HCT116 (cell line): ENCODE data around the gene PPWD1. TPM values are rescaled to one million over a fixed set of nuclear protein-coding genes. Genes with fewer than 3 reads are reported as not detected.

ENCODE experiments used
- ATAC-seq: fragments of 200-7000 bp; cut with Tn5 transposase; 2 replicates; pipeline ENCODE4 v1.9.1; 2020; ENCODE audit warnings: mild to moderate bottlenecking, moderate library complexity
- BruUV-seq: library from RNA; stranded (reverse); fragments of 400-500 nt; replicated peaks from 2 replicates; lab custom pipeline; 2021; lab: Mats Ljungman, UMichigan
- CTCF ChIA-PET: fragments of 300-600 bp; sonication (Branson Sonifier 250); formaldehyde crosslinking; loops from one replicate; lab custom pipeline; 2021; ENCODE audit warnings: antibody characterized with exemption; lab: Charles Lee
- POLR2A ChIA-PET: fragments of 300-600, 350-600 bp; sonication (Branson Sonifier 250); formaldehyde crosslinking; loops from one replicate; lab custom pipeline; 2021; ENCODE audit warnings: antibody characterized with exemption; lab: Charles Lee
- RAD21 ChIA-PET, 2 experiments: fragments of 300-600 bp; sonication (Branson Sonifier 250); formaldehyde crosslinking; loops; one replicate each; lab custom pipeline; 2023; ENCODE audit warnings: low total read pairs in 2 of 2; ENCODE audit not compliant: uncharacterized antibody in 2 of 2, unreplicated experiment in 2 of 2, low non-redundant PET in 1 of 2; lab: Charles Lee
- DNase-seq: peaks from one replicate; pipeline ENCODE4 v3.0.0-alpha.2; 2010; ENCODE audit warnings: low read depth, low spot score
- H2AFZ ChIP-seq: fragments of 200-600 bp; shearing (Covaris generic), sonication (generic); 2 replicates; pipeline ENCODE4 v1.6.1; 2017; ENCODE audit warnings: low read depth, mixed run types, mixed read lengths, antibody characterized with exemption, low read length; ENCODE audit not compliant: poor library complexity, severe bottlenecking
- H3K27ac ChIP-seq: 2 replicates; pipeline ENCODE4 v1.5.1; 2012; ENCODE audit warnings: low read depth, low read length
- H3K27me3 ChIP-seq: fragments of 200-600 bp; sonication (generic); 2 replicates; pipeline ENCODE4 v1.6.1; 2016; ENCODE audit warnings: mixed run types, low read length, mixed read lengths; ENCODE audit not compliant: insufficient read depth
- H3K36me3 ChIP-seq, 2 experiments: fragments of 200-500 bp in 1 of 2; fragments of 200-600 bp in 1 of 2; sonication (Bioruptor generic) in 1 of 2; sonication (generic) in 1 of 2; 2 replicates each; pipeline versions ENCODE4 v1.5.1 to v1.6.1; 2014 to 2016; ENCODE audit warnings: low read length in 2 of 2, inconsistent platforms in 1 of 2, mixed read lengths in 1 of 2, mixed run types in 1 of 2; ENCODE audit not compliant: insufficient read depth in 2 of 2, control insufficient read depth in 1 of 2
- H3K4me1 ChIP-seq, 2 experiments: fragments of 200-600 bp in 1 of 2; sonication (generic) in 1 of 2; 2 replicates each; pipeline versions ENCODE4 v1.5.1 to v1.6.1; 2012 to 2017; ENCODE audit warnings: low read length in 2 of 2, inconsistent platforms in 1 of 2, mild to moderate bottlenecking in 1 of 2, mixed read lengths in 1 of 2, mixed run types in 1 of 2, moderate library complexity in 1 of 2; ENCODE audit not compliant: insufficient read depth in 2 of 2, control insufficient read depth in 1 of 2
- H3K4me2 ChIP-seq: fragments of 200-600 bp; sonication (generic); 2 replicates; pipeline ENCODE4 v1.6.1; 2017; ENCODE audit warnings: mixed run types, low read length, mixed read lengths
- H3K4me3 ChIP-seq, 2 experiments: fragments of 200-600 bp in 1 of 2; sonication (generic) in 1 of 2; replicated peaks in 1 of 2; 2 replicates each; pipeline ENCODE4 v1.5.1; 2011 to 2016; ENCODE audit warnings: low read length in 2 of 2, control low read depth in 1 of 2, low read depth in 1 of 2, mild to moderate bottlenecking in 1 of 2, mixed read lengths in 1 of 2, mixed run types in 1 of 2
- H3K79me2 ChIP-seq: fragments of 200-600 bp; sonication (generic); 2 replicates; pipeline ENCODE4 v1.6.1; 2017; ENCODE audit warnings: mild to moderate bottlenecking, mixed run types, low read length, moderate library complexity, mixed read lengths; ENCODE audit not compliant: insufficient read depth
- H3K9ac ChIP-seq: fragments of 200-600 bp; sonication (generic); 2 replicates; pipeline ENCODE4 v1.6.1; 2016; ENCODE audit warnings: low read length, mixed read lengths
- H3K9me2 ChIP-seq: fragments of 200-600 bp; sonication (generic), shearing (Covaris generic); 2 replicates; pipeline ENCODE4 v1.6.1; 2017; ENCODE audit warnings: mixed run types, mild to moderate bottlenecking, moderate library complexity; ENCODE audit not compliant: insufficient read depth
- H3K9me3 ChIP-seq, 2 experiments: fragments of 200-500 bp in 1 of 2; fragments of 200-600 bp in 1 of 2; sonication (Bioruptor generic) in 1 of 2; sonication (generic) in 1 of 2; 2 replicates each; pipeline ENCODE4 v1.6.1; 2014 to 2017; ENCODE audit warnings: low read length in 2 of 2, mixed read lengths in 2 of 2, inconsistent platforms in 1 of 2, low read depth in 1 of 2, mild to moderate bottlenecking in 1 of 2, mixed run types in 1 of 2, moderate library complexity in 1 of 2; ENCODE audit not compliant: control insufficient read depth in 1 of 2, insufficient read depth in 1 of 2
- H4K20me1 ChIP-seq: fragments of 200-600 bp; sonication (generic), shearing (Covaris generic); 2 replicates; pipeline ENCODE4 v1.6.1; 2017; ENCODE audit warnings: mixed run types, mild to moderate bottlenecking, moderate library complexity; ENCODE audit not compliant: insufficient read depth
- CBX3 ChIP-seq: IDR thresholded peaks from 2 replicates; pipeline ENCODE4 v1.6.1; 2012; ENCODE audit warnings: low read depth
- CEBPB ChIP-seq: IDR thresholded peaks from 2 replicates; pipeline ENCODE4 v1.6.1; 2012; ENCODE audit warnings: low read depth
- ELF1 ChIP-seq: IDR thresholded peaks from 2 replicates; pipeline ENCODE4 v1.6.1; 2012; ENCODE audit warnings: low read depth, borderline replicate concordance
- EZH2phosphoT487 ChIP-seq: fragments of 200-600 bp; IDR thresholded peaks from 2 replicates; pipeline ENCODE4 v1.6.1; 2018; ENCODE audit warnings: antibody characterized with exemption, borderline replicate concordance
- JUND ChIP-seq: IDR thresholded peaks from 2 replicates; pipeline ENCODE4 v1.6.1; 2012
- MAX ChIP-seq: IDR thresholded peaks from 2 replicates; pipeline ENCODE4 v1.6.1; 2012
- RAD21 ChIP-seq: IDR thresholded peaks from 2 replicates; pipeline ENCODE4 v1.6.1; 2012; ENCODE audit warnings: low read depth, mild to moderate bottlenecking
- SIN3A ChIP-seq: IDR thresholded peaks from 2 replicates; pipeline ENCODE4 v1.6.1; 2012; ENCODE audit warnings: low read depth
- SP1 ChIP-seq: IDR thresholded peaks from 2 replicates; pipeline ENCODE4 v1.6.1; 2012; ENCODE audit warnings: low read depth
- TCF7L2 ChIP-seq: IDR thresholded peaks from 2 replicates; pipeline ENCODE4 v1.7.0; 2011; ENCODE audit warnings: borderline replicate concordance, inconsistent platforms; ENCODE audit not compliant: insufficient read depth, insufficient read length; ENCODE audit errors: extremely low read depth
- ZBTB33 ChIP-seq: IDR thresholded peaks from 2 replicates; pipeline ENCODE4 v1.6.1; 2011; ENCODE audit warnings: mild to moderate bottlenecking, low read length, moderate library complexity; ENCODE audit not compliant: insufficient replicate concordance; ENCODE audit errors: extremely low read depth
- intact Hi-C: fragments of 100-400 bp; cut with micrococcal nuclease; formaldehyde crosslinking; loops from 2 replicates; pipeline ENCODE4 v1.10.0; 2022
- total RNA-seq: library from RNA; stranded (reverse); gene quantifications from one replicate; pipeline ENCODE4 v1.2.1, GENCODE V29; 2021; ENCODE audit not compliant: unreplicated experiment
- TF ChIP-seq, protein P1 (sequence below): IDR thresholded peaks from 2 replicates; pipeline ENCODE4 v1.6.1; 2012

Gene PPWD1
- total RNA-seq, 1 experiment from 2014 or later: 25.5 TPM

GRCh38 chr5:65612298-65612907 is 49.3 kb downstream of the PPWD1 start:
- intact Hi-C loops: no loop called here
- no peaks in the 10 kb centered on the region for H3K79me2 ChIP-seq

DNA sequence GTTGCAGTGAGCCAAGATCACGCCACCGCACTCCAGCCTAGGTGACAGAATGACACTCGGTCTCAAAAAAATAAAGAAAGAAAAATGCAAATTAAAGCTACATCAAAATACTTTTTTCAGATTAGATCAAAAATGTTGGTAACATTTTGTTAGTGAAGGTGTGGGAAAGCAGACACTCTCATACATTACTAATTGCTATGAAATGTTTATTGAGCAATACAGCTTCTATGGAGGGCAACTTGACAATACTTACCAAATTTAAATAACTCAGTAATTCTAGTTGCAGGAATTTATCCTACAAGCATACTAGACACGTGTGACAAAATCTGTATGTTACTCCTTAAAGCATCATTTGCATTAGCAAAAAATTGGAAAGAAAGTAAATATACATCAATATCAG is 56.9 kb downstream of the PPWD1 start:
- POLR2A ChIA-PET: no interaction called here
- DNase-seq (no peak), ATAC-seq (no peak)
- Histone ChIP-seq H3K4me1 (peaks cover 0 to 10% of the 10 kb centered on the region in 2 experiments; a peak in 2 of 4 replicates), H3K27me3 (no peaks in the 10 kb centered on the region), H3K9me2 (no peaks in the 10 kb centered on the region), H3K36me3 (no peaks in the 10 kb centered on the region), H4K20me1 (peaks cover 3% of the 10 kb centered on the region; the same call in 1 of the 2 replicates), H3K9ac (no peak overlapping the region), H3K4me3 (no peak overlapping the region), H3K27ac (no peak overlapping the region), H3K9me3 (no peaks in the 10 kb centered on the region), H3K4me2 (no peak overlapping the region), H2AFZ (no peak overlapping the region), H3K79me2 (peaks cover 18% of the 10 kb centered on the region)
- CTCF ChIA-PET: no interaction called here
- intact Hi-C loops: no loop called here
- RAD21 ChIA-PET: no interaction called here
- BruUV-seq: no TSS peak
- TF ChIP-seq MAX: no peak
- TF ChIP-seq ELF1: no peak
- no peak for TF ChIP-seq JUND
- TF ChIP-seq SP1: no peak
- TF ChIP-seq TCF7L2: no peak
- TF ChIP-seq EZH2phosphoT487: no peak
- TF ChIP-seq SIN3A: no peak
- no peak for TF ChIP-seq CEBPB
- no peak for TF ChIP-seq CBX3
- TF ChIP-seq, protein P1, sequence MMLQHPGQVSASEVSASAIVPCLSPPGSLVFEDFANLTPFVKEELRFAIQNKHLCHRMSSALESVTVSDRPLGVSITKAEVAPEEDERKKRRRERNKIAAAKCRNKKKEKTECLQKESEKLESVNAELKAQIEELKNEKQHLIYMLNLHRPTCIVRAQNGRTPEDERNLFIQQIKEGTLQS: no peak

More at GRCh38 chr5:65612298-65612907, 49.3 kb downstream of the PPWD1 start:
- Histone ChIP-seq H3K4me2 (no peak overlapping the region), H3K4me3 (no peak overlapping the region), H4K20me1 (no peaks in the 10 kb centered on the region), H3K4me1 (no peaks in the 10 kb centered on the region), H2AFZ (no peak overlapping the region), H3K36me3 (peaks cover 10 to 11% of the 10 kb centered on the region in 2 experiments; a peak in 2 of 4 replicates), H3K9me2 (no peaks in the 10 kb centered on the region), H3K27ac (no peak overlapping the region), H3K9me3 (no peaks in the 10 kb centered on the region), H3K27me3 (no peaks in the 10 kb centered on the region), H3K9ac (no peak overlapping the region)
- RAD21 ChIA-PET: no interaction called here
- no TSS peak for BruUV-seq
- no peak for DNase-seq
- no peak for ATAC-seq
- no peak for TF ChIP-seq ZBTB33
- TF ChIP-seq RAD21: no peak
- TF ChIP-seq ELF1: no peak
- POLR2A ChIA-PET: no interaction called here
- CTCF ChIA-PET: no interaction called here
